ENCODE results near the gene ADGRL2.
A peak's percentile ranks its signal among the peaks of the same experiment; 100 is the strongest.
"Not testable (repeated sequence)": the region's sequence is repeated elsewhere in the genome, so short reads cannot be mapped to it uniquely, and the experiment has no call there.

The ADGRL2 gene

GRCh38 chr1:81851217-81851616 lies 50.5 kb downstream of the ADGRL2 start:
- peaks cover 36% of the 10 kb centered on the region for H3K4me1 ChIP-seq (ENCODE audit: insufficient read depth, low read length)
- peaks cover 21% of the 10 kb centered on the region for H3K36me3 ChIP-seq (ENCODE audit: insufficient read depth, low read depth, low read length)
- H3K4me3 ChIP-seq (ENCODE audit: low read length), result no peak overlapping the region
- H3K9me3 ChIP-seq (ENCODE audit: insufficient read depth, low read depth, low read length), result no peaks in the 10 kb centered on the region
- H3K27ac ChIP-seq (ENCODE audit: low read length), result no peak overlapping the region
- H3K27me3 ChIP-seq (ENCODE audit: insufficient read depth, low read length), result no peaks in the 10 kb centered on the region
- H3K9ac ChIP-seq (ENCODE audit: low read depth, low read length), result no peak overlapping the region

GRCh38 chr1:81852961-81853360 lies 52.2 kb downstream of the ADGRL2 start:
- Histone ChIP-seq H3K4me1 (ENCODE audit: insufficient read depth, low read length) (peaks cover 23% of the 10 kb centered on the region), H3K36me3 (ENCODE audit: insufficient read depth, low read depth, low read length) (peaks cover 21% of the 10 kb centered on the region), H3K9ac (ENCODE audit: low read depth, low read length) (no peak overlapping the region), H3K27ac (ENCODE audit: low read length) (no peak overlapping the region), H3K27me3 (ENCODE audit: insufficient read depth, low read length) (no peaks in the 10 kb centered on the region), H3K4me3 (ENCODE audit: low read length) (no peak overlapping the region), H3K9me3 (ENCODE audit: insufficient read depth, low read depth, low read length) (no peaks in the 10 kb centered on the region)

- H3K9me3 ChIP-seq (ENCODE audit: insufficient read depth, low read depth, low read length), result no peaks in the 10 kb centered on the region
- no peak overlapping the region for H3K27ac ChIP-seq (ENCODE audit: low read length)
- no peaks in the 10 kb centered on the region for H3K27me3 ChIP-seq (ENCODE audit: insufficient read depth, low read length)
- H3K36me3 ChIP-seq (ENCODE audit: insufficient read depth, low read depth, low read length), result no peaks in the 10 kb centered on the region
- no peaks in the 10 kb centered on the region for H3K4me1 ChIP-seq (ENCODE audit: insufficient read depth, low read length)
- H3K4me3 ChIP-seq (ENCODE audit: low read length), result no peak overlapping the region
- H3K9ac ChIP-seq (ENCODE audit: low read depth, low read length), result no peak overlapping the region
Observed at GRCh38 chr1:81867235-81867634, 66.5 kb downstream of the ADGRL2 start.

- Histone ChIP-seq H3K27ac (ENCODE audit: low read length) (no peak overlapping the region), H3K36me3 (ENCODE audit: insufficient read depth, low read depth, low read length) (no peaks in the 10 kb centered on the region)
Observed at GRCh38 chr1:81869307-81869706, 68.6 kb downstream of the ADGRL2 start.

GRCh38 chr1:81871091-81871490 lies 70.4 kb downstream of the ADGRL2 start:
- H3K27ac ChIP-seq (ENCODE audit: low read length); H3K9me3 ChIP-seq (ENCODE audit: insufficient read depth, low read depth, low read length); H3K27me3 ChIP-seq (ENCODE audit: insufficient read depth, low read length); H3K36me3 ChIP-seq (ENCODE audit: insufficient read depth, low read depth, low read length); H3K9ac ChIP-seq (ENCODE audit: low read depth, low read length); H3K4me3 ChIP-seq (ENCODE audit: low read length): not testable (repeated sequence)
- H3K4me1 ChIP-seq (ENCODE audit: insufficient read depth, low read length), result peaks cover 12% of the 10 kb centered on the region; the same call in 1 of the 2 replicates

More at GRCh38 chr1:81869307-81869706, 68.6 kb downstream of the ADGRL2 start:
- Histone ChIP-seq H3K9ac (ENCODE audit: low read depth, low read length) (no peak overlapping the region), H3K4me1 (ENCODE audit: insufficient read depth, low read length) (peaks cover 7% of the 10 kb centered on the region; the same call in 1 of the 2 replicates), H3K9me3 (ENCODE audit: insufficient read depth, low read depth, low read length) (no peaks in the 10 kb centered on the region), H3K27me3 (ENCODE audit: insufficient read depth, low read length) (no peaks in the 10 kb centered on the region), H3K4me3 (ENCODE audit: low read length) (no peak overlapping the region)

- peaks cover 37% of the 10 kb centered on the region for H3K4me1 ChIP-seq (ENCODE audit: insufficient read depth, low read length)
- H3K27me3 ChIP-seq (ENCODE audit: insufficient read depth, low read length), result no peaks in the 10 kb centered on the region
- no peaks in the 10 kb centered on the region for H3K9me3 ChIP-seq (ENCODE audit: insufficient read depth, low read depth, low read length)
Observed at GRCh38 chr1:81873946-81874345, 73.2 kb downstream of the ADGRL2 start.

GRCh38 chr1:81874461-81874860 lies 73.7 kb downstream of the ADGRL2 start:
- H3K9me3 ChIP-seq (ENCODE audit: insufficient read depth, low read depth, low read length), result no peaks in the 10 kb centered on the region
- peaks cover 41% of the 10 kb centered on the region for H3K4me1 ChIP-seq (ENCODE audit: insufficient read depth, low read length)
- H3K27ac ChIP-seq (ENCODE audit: low read length), result no peak overlapping the region
- H3K4me3 ChIP-seq (ENCODE audit: low read length), result no peak overlapping the region
- no peak overlapping the region for H3K9ac ChIP-seq (ENCODE audit: low read depth, low read length)
- H3K27me3 ChIP-seq (ENCODE audit: insufficient read depth, low read length), result no peaks in the 10 kb centered on the region
- no peaks in the 10 kb centered on the region for H3K36me3 ChIP-seq (ENCODE audit: insufficient read depth, low read depth, low read length)

More at GRCh38 chr1:81873946-81874345, 73.2 kb downstream of the ADGRL2 start:
- no peak overlapping the region for H3K9ac ChIP-seq (ENCODE audit: low read depth, low read length)
- H3K27ac ChIP-seq (ENCODE audit: low read length), result no peak overlapping the region
- H3K4me3 ChIP-seq (ENCODE audit: low read length), result no peak overlapping the region
- no peaks in the 10 kb centered on the region for H3K36me3 ChIP-seq (ENCODE audit: insufficient read depth, low read depth, low read length)

GRCh38 chr1:81874940-81875339 lies 74.2 kb downstream of the ADGRL2 start:
- Histone ChIP-seq H3K27me3 (ENCODE audit: insufficient read depth, low read length) (no peaks in the 10 kb centered on the region), H3K4me3 (ENCODE audit: low read length) (no peak overlapping the region), H3K9me3 (ENCODE audit: insufficient read depth, low read depth, low read length) (no peaks in the 10 kb centered on the region), H3K4me1 (ENCODE audit: insufficient read depth, low read length) (peaks cover 41% of the 10 kb centered on the region), H3K27ac (ENCODE audit: low read length) (no peak overlapping the region), H3K36me3 (ENCODE audit: insufficient read depth, low read depth, low read length) (no peaks in the 10 kb centered on the region), H3K9ac (ENCODE audit: low read depth, low read length) (no peak overlapping the region)

GRCh38 chr1:81876901-81877733 lies 76.4 kb downstream of the ADGRL2 start:
- Histone ChIP-seq H3K4me1 (ENCODE audit: insufficient read depth, low read length) (peaks cover 51% of the 10 kb centered on the region), H3K27ac (ENCODE audit: low read length) (no peak overlapping the region), H3K36me3 (ENCODE audit: insufficient read depth, low read depth, low read length) (no peaks in the 10 kb centered on the region), H3K9me3 (ENCODE audit: insufficient read depth, low read depth, low read length) (no peaks in the 10 kb centered on the region), H3K9ac (ENCODE audit: low read depth, low read length) (no peak overlapping the region), H3K4me3 (ENCODE audit: low read length) (no peak overlapping the region), H3K27me3 (ENCODE audit: insufficient read depth, low read length) (no peaks in the 10 kb centered on the region)

GRCh38 chr1:81877940-81878339 lies 77.2 kb downstream of the ADGRL2 start:
- Histone ChIP-seq H3K9me3 (ENCODE audit: insufficient read depth, low read depth, low read length) (no peaks in the 10 kb centered on the region), H3K4me3 (ENCODE audit: low read length) (no peak overlapping the region), H3K36me3 (ENCODE audit: insufficient read depth, low read depth, low read length) (no peaks in the 10 kb centered on the region), H3K27ac (ENCODE audit: low read length) (no peak overlapping the region), H3K4me1 (ENCODE audit: insufficient read depth, low read length) (peaks cover 47% of the 10 kb centered on the region), H3K27me3 (ENCODE audit: insufficient read depth, low read length) (no peaks in the 10 kb centered on the region), H3K9ac (ENCODE audit: low read depth, low read length) (no peak overlapping the region)

- Histone ChIP-seq H3K4me1 (ENCODE audit: insufficient read depth, low read length) (peaks cover 47% of the 10 kb centered on the region), H3K27ac (ENCODE audit: low read length) (no peak overlapping the region), H3K27me3 (ENCODE audit: insufficient read depth, low read length) (no peaks in the 10 kb centered on the region), H3K9me3 (ENCODE audit: insufficient read depth, low read depth, low read length) (no peaks in the 10 kb centered on the region), H3K9ac (ENCODE audit: low read depth, low read length) (no peak overlapping the region), H3K36me3 (ENCODE audit: insufficient read depth, low read depth, low read length) (no peaks in the 10 kb centered on the region), H3K4me3 (ENCODE audit: low read length) (no peak overlapping the region)
Observed at GRCh38 chr1:81878538-81878937, 77.8 kb downstream of the ADGRL2 start.

- peak overlapping the region; percentile 37 for H3K27ac ChIP-seq (ENCODE audit: low read length)
Observed at GRCh38 chr1:81880781-81881180, 80.0 kb downstream of the ADGRL2 start.

More at GRCh38 chr1:81880781-81881180, 80.0 kb downstream of the ADGRL2 start:
- no peaks in the 10 kb centered on the region for H3K9me3 ChIP-seq (ENCODE audit: insufficient read depth, low read depth, low read length)
- H3K9ac ChIP-seq (ENCODE audit: low read depth, low read length), result no peak overlapping the region
- H3K27me3 ChIP-seq (ENCODE audit: insufficient read depth, low read length), result no peaks in the 10 kb centered on the region
- H3K36me3 ChIP-seq (ENCODE audit: insufficient read depth, low read depth, low read length), result no peaks in the 10 kb centered on the region
- no peak overlapping the region for H3K4me3 ChIP-seq (ENCODE audit: low read length)
- peaks cover 42% of the 10 kb centered on the region for H3K4me1 ChIP-seq (ENCODE audit: insufficient read depth, low read length)

All from iPS-20b (cell line).